B cell (primary cell): ENCODE results near the gene RC3H1.

ENCODE experiments used
- EZH2 ChIP-seq: IDR thresholded peaks from 2 replicates; pipeline ENCODE4 v1.6.1; 2012; ENCODE audit warnings: borderline replicate concordance, low read depth, mild to moderate bottlenecking, moderate library complexity, low read length; ENCODE audit not compliant: insufficient read depth, poor library complexity, severe bottlenecking
- TF ChIP-seq, protein P1 (sequence below): fragments of 200-600 bp; IDR thresholded peaks from one replicate; pipeline ENCODE4 v1.8.0; 2022; ENCODE audit warnings: antibody characterized with exemption, mild to moderate bottlenecking

DNA sequence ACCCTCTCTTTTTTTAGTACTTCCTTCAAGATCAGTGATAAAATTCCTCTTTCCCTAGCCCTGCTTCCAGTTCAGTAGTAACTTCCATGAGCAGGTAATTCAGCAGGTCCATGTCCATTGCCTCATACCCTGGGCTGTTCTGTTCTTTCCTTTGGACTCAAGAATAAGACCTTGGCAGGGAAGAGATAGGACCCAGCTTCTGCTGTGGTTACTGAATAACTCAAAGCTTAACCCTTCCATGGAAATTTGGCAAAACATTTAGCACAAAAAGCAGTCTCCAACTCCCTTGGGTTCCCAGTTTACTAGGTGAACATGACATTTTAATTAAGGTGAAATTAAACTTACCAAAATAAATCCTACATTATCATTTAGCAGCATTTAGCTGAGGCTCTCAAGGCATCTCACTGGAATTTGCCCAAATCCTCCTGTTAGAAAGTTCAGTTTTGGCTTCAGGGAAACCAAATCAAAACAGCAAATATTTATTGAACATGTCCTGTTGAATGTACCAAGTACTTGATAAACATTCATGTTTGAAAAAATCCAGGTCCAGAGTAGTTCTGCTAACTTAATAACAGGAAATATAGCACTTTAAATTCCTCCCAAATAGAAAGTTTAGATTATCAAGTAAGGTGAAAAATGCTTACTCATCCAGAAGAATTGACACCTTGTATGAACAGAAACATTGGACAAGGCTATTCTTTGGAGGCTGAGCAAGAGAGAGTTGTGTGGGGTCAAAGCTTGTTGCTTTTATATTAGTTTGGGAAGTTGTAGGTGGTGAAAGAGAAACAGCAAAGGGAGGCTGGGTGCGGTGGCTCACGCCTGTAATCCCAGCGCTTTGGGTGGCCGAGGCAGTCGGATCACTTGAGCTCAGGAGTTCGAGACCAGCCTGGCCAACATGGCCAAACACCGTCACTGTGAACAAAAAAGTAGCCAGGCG is 96.6 kb downstream of the RC3H1 start:
- TF ChIP-seq, protein P1, sequence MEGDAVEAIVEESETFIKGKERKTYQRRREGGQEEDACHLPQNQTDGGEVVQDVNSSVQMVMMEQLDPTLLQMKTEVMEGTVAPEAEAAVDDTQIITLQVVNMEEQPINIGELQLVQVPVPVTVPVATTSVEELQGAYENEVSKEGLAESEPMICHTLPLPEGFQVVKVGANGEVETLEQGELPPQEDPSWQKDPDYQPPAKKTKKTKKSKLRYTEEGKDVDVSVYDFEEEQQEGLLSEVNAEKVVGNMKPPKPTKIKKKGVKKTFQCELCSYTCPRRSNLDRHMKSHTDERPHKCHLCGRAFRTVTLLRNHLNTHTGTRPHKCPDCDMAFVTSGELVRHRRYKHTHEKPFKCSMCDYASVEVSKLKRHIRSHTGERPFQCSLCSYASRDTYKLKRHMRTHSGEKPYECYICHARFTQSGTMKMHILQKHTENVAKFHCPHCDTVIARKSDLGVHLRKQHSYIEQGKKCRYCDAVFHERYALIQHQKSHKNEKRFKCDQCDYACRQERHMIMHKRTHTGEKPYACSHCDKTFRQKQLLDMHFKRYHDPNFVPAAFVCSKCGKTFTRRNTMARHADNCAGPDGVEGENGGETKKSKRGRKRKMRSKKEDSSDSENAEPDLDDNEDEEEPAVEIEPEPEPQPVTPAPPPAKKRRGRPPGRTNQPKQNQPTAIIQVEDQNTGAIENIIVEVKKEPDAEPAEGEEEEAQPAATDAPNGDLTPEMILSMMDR: no peak
- TF ChIP-seq EZH2: no peak
